Uterus (tissue), 2 donors: ENCODE results near the gene GALNT9.

Experiments used
- POLR2A ChIP-seq, 2 donors: fragments of 450-650 bp; IDR thresholded peaks; one replicate each; pipeline ENCODE4 v1.6.1; 2016; ENCODE audit warnings: antibody characterized with exemption in 2 of 2, mild to moderate bottlenecking in 1 of 2, moderate library complexity in 1 of 2
- TF ChIP-seq, protein P1 (sequence below), 4 experiments: fragments of 200-600 bp in 2 of 4; fragments of 450-650 bp in 2 of 4; sonication (generic) in 2 of 4; IDR thresholded peaks; one replicate each; pipeline ENCODE4 v1.5.1; 2016 to 2019; ENCODE audit warnings: antibody characterized with exemption in 4 of 4, mild to moderate bottlenecking in 2 of 4, moderate library complexity in 1 of 4

DNA sequence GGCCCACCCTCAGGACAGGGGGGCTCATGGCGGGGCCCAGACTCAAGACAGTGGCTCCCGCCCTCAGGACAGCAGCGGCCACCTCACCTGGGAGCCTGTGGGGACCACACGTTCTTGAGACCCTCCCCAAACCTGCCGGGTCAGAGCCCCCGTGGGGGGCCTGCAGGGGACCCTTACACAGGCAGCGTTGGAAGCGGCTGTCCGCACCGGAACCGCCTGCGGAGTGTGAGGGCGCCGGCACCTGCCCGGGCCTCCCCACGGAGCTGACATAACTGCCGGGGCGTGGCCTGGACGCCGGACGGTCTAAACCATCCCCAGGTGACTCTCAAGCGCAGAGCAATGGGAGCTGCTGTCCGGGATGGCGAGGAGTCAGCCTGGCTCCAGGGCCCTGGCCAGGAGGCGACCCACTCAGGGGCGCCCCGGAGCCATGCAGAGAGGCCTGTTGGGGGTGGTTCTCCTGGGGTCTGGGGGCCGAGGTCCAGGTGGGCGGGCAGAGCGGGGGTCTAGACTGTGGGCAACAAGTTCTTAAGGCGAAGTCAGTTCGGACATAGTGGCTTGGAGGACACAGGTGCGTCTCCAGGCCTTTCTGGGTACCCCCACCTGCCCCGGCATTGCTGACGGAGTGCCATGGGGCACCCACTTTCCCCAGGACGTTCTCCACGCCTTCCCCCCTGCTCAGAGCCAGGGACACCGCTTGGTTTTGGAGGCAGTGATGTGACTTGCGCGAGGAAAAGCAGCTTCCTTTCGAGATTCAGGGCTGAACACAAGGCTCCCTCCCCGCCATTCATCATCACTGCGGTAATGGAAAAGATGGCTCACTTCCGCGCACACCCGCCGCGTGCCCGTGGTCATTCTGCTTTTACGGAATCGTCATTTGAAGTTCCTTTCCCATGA lies 23.2 kb downstream of the GALNT9 start:
- TF ChIP-seq, protein P1, sequence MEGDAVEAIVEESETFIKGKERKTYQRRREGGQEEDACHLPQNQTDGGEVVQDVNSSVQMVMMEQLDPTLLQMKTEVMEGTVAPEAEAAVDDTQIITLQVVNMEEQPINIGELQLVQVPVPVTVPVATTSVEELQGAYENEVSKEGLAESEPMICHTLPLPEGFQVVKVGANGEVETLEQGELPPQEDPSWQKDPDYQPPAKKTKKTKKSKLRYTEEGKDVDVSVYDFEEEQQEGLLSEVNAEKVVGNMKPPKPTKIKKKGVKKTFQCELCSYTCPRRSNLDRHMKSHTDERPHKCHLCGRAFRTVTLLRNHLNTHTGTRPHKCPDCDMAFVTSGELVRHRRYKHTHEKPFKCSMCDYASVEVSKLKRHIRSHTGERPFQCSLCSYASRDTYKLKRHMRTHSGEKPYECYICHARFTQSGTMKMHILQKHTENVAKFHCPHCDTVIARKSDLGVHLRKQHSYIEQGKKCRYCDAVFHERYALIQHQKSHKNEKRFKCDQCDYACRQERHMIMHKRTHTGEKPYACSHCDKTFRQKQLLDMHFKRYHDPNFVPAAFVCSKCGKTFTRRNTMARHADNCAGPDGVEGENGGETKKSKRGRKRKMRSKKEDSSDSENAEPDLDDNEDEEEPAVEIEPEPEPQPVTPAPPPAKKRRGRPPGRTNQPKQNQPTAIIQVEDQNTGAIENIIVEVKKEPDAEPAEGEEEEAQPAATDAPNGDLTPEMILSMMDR (IDR thresholded peaks at IDR 0.05): no peak
- no peak for TF ChIP-seq POLR2A (IDR thresholded peaks at IDR 0.05)
